HCEC 1CT (cell line): Measurements from ENCODE around the gene PLA2G6.
A peak's percentile ranks its signal among the peaks of the same experiment; 100 is the strongest.

Experiments used
- DNase-seq: peaks from one replicate; pipeline ENCODE4 v3.0.0-alpha.2; 2017

PLA2G6 gene

GRCh38 chr22:38213319-38213989 lies 31.8 kb upstream of the PLA2G6 start:
- DNase-seq, result no peak

GRCh38 chr22:38212442-38212841 lies 30.8 kb upstream of the PLA2G6 start:
- no peak for DNase-seq

DNA sequence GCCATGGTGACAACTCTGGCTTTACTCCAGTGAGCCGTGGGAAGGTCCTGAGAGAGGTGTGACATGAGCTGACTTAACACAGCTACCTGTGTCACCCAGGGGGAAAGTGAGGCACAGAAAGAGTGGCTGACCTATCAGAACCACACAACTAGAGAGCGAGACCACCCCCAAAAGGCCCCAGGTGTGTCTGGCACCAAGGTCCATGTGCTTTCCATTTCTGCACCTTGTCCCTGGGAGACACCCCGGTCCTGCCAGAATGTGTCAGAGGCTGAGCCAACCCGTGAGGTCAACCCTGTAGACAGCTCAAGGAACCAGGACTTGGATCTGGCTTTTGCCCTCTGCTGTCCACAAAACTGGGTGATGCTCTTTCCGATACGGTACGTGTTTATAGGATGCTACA lies 29.9 kb upstream of the PLA2G6 start:
- no peak for DNase-seq

DNA sequence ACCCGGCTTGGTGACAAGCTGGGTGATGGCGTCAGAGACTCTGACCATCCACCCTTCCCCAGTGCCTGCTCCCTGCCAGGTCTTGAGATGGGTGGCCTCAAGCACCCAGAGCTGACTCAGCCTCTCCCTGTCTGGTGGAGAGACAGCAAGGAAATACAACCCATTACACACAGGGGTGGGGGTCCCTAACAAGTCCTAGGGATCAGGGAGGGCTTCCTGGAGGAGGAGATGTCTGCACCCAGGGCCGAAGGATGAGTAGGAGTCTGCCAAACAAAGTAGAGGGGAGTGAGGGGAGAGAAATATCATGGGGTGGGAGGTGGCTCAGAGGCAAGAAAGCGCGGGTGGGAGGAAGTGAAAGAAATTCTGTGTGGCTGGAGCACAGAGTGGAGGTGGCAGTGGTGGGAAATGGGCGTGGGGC lies 26.9 kb upstream of the PLA2G6 start:
- no peak for DNase-seq

DNA sequence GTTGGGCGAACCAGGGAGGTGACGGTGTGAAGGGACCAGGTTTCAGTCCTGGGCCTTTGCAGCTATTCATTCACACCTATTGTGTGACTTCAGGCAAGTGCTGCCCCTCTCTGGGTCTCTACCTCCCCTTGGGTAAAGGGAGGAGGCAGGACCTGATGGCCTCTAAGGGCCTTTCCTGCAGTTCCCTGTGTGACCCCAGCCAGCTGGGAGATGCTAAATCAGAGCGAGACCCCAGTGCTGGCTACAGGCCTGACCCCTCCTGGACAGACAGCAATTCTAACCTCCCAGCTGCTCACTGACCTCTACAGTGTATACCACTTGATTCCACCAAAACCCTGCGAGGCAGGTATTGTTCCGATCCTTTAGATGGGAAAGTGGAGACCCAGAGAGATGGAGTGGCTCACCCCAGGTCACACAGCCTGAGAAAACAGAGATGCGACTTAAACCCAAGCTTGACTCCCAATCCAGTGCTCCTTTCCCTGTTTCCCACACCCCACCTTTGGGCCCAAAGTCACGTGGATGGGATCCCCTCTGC lies 26.3 kb upstream of the PLA2G6 start:
- no peak for DNase-seq

GRCh38 chr22:38205261-38206128 lies 23.9 kb upstream of the PLA2G6 start:
- no peak for DNase-seq

- DNase-seq, result no peak
Observed at GRCh38 chr22:38204784-38205183, 23.2 kb upstream of the PLA2G6 start.

DNA sequence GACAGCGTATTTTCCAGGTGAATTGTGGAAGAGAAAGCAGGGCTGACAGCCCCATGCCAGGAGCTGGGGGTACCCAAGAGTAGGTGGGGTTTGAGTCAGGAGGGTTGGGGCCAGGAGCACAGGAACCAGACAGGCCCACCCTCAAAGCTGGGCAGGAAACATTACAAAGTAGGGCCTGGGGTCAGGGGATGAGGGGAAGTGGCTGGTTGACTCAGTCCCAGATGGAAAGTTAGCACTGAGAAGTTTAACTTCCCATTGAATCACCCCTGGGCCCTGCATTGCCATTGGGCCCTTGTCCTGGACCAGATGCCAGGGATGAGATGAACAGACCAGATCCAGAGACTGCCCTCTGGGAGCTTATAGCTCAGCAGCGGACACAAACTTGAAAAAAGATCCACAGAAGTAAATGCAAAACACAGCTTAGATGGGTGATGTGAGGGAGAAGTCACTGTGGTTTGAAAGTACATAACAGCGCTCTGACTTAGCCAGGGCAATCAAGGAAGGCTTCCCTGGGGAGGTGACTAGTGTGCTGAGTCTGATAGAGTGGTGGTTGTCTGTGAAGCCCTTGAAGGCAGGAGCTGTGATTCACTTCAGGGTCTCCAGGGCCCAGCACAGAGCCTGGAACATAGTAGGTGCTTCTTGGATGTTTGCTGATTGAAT lies 22.4 kb upstream of the PLA2G6 start:
- peak; percentile 68 for DNase-seq

DNA sequence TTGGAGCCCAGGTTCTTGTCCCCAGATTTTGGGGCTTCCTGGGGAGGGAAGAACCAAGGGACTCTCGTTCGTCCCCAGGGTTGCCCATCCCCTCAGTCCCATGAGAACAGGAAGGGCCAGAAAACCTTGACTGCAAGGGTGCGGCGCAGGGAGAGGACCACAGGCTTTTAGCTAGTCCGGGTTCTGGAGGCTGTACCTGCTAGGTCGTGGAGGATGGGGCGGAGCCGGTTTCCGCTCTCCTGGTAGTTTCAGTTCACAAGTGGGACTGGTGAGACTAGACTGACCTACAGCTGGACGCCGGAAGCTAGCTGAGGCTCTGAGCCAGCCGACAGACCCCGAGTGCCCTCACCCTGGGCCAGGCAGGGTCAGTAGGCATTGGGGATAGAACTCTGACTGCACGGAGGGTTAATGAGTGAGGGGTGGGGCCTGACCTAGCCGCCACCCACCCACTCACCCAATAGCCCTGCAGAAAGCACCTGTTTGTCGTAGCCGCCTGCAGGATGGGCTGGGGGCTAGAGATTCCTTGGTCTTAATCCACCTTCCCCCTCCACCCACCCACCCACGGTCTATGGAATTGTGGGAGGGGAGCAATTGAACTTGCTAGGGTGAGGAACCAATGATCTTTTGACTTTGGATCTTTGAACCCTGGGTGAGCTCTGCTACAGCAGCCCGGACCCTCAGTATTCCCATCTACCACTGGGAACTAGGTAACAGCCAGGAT lies 21.6 kb upstream of the PLA2G6 start:
- no peak for DNase-seq

- DNase-seq, result peak; percentile 70
Observed at GRCh38 chr22:38202437-38203089, 20.9 kb upstream of the PLA2G6 start.

- DNase-seq, result peak; percentile 95
Observed at GRCh38 chr22:38201711-38202436, 20.2 kb upstream of the PLA2G6 start, which contains the start of gene MAFF. Gene MAFF (plus strand): TSS chr22:38201994. CDS start chr22:38213854, 11,860 bp downstream.

GRCh38 chr22:38201371-38201710 lies 19.7 kb upstream of the PLA2G6 start:
- no peak for DNase-seq

DNA sequence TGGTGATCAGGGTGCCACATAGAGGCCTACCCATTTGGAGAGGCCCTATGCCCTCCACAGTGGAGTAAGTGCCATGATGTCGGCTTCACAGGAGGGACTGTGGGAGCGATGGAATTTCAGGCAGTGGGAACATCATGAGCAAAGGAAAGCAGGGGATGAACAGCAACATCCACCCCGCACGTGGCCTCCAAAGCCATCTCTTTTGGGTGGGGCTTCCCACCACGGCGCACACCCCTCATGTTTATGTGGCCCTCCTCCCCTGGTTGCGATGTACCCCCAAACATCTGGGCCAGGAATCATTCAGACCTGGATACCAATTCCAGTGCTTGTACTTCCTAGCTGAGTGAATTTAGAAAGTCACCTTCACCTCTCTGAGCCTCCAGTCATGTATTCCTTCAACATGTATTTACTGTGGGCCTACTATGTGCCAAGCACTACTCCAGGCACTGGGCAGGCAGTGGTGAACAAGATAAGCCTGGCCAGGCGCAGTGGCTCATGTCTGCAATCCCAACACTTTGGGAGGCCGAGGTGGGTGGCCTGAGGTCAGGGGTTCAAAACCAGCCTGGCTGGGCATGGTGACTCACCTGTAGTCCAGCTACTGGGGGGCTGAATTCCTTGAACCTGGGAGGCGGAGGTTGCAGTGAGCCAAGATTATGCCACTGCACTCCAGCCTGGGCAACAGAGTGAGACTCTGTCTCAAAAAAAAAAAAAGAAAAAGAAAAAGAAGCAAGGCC lies 18.4 kb upstream of the PLA2G6 start:
- no peak for DNase-seq

DNA sequence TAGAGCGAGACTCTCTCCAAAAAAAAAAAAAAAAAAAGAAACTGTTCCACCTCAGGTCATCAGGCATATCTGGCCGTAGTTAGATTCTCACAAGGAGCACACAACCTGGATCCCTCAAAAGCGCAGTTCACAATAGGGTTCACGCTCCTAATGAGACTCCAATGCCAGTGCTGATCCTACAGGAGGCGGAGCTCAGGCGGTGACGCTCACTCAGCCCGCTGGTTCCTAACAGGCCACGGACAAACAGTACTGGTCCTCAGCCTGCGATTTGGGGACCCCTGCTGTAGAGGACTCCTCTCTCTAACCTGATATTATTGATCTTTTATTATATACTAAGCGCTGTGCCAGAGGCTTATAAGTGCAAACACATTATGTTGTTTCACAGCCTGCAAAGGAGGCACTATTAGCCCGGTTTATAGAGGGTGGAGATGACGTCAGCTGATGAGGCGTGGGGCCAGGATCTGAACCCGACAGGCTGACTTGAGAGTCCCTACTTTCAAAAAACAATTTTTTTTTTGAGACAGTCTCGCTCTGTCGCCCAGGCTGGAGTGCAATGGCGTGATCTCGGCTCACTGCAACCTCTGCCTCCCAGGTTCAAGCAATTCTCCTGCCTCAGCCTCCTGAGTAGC lies 15.3 kb upstream of the PLA2G6 start:
- DNase-seq, result no peak

- DNase-seq, result no peak
Observed at GRCh38 chr22:38193580-38193979, 11.9 kb upstream of the PLA2G6 start.

DNA sequence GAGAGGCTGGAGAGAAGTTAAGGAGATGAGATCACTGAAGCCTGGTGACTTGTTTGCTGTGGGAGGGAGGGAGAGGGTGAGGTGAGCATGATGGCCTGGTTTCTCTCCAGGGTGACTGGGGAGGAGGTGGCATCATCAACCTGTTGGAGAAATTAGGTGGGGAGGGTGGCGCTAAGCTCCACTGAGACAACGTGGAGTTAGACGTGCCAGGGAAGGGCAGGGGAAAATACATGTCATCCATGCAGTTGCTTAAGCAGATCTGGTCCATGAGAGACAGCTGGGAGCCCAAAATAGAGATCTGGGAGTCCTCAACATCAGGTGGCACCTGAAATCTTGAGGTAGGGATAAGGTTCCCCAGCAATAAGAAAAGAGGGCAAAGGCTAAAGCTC lies 10.8 kb upstream of the PLA2G6 start:
- DNase-seq, result no peak

DNA sequence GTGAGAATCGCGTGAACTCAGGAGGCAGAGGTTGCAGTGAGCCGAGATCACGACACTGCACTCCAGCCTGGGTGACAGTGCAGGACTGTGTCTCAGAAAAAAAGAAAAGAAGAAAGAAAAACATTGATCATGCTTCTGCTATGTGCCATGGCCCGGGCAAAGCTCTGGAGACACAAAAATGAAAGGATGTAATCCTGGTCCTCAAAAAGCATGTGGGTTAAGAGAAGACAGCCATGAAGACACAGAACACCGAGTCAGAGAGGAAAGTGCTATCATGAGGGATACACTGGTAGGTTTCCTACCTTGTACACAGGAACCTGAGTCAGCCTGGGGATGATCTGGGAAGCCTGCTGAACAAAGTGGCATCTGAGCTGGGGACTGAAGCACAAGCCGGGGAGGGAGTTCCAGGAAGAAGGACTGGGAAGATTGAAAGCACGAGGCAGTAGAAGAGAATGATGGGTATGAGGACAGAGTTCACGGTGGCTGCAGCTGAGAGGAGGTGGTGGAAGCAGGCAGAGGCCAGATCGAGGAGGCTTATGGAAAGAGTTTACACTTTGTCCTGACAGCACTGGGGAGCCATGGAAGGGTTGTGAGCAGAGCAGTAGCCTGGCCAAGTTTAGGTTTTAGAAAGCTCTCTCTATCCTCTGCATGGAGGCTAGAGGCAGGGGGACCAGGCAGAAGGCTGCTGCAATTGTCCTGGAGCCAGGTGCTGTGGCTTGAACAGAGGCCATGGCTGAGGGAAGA lies 10.3 kb upstream of the PLA2G6 start:
- DNase-seq, result no peak

DNA sequence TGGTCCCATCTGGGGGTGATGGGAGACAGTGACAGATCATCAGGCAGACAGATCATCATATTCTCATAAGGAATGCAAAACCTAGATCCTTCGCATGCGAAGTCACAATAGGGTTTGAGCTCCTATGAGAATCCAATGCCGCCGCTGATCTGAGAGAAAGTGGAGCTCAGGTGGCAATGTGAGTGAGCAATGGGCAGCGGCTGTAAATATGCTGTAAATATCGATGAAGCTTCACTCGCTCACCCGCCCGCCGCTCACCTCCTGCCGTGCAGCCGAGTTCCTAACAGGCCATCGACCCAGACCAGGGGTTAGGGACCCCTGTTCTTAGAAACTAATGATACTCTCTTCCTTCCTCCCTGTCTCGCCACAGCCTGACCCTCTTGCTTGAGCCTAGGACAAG lies 9.4 kb upstream of the PLA2G6 start:
- no peak for DNase-seq

DNA sequence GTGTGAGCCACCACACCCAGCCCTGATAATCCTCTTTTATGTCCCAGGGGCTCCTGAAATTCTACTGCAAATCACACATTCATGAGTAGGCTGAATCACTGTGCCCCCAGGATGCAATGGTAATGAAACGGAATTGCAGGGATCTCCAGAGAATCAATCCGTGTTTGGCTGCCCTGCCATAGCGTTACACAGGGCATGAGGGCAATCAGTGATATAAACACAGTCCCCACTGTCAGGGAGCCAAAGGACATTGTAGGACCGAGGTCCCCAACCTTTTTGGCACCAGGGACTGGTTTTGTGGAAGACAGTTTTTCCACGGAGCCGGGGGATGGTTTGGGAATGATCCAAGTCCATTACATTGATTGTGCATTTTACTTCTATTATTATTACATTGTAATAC lies 9.0 kb upstream of the PLA2G6 start:
- no peak for DNase-seq

GRCh38 chr22:38189104-38189503 lies 7.5 kb upstream of the PLA2G6 start:
- DNase-seq, result no peak
